ENCODE data around the gene HLX.

HLX gene

GRCh38 chr1:220875260-220875659 lies 4.0 kb upstream of the HLX start:
- no peaks in the 10 kb centered on the region for H3K36me3 ChIP-seq (replicated peaks)
- peaks cover 3% of the 10 kb centered on the region for H3K27me3 ChIP-seq (replicated peaks)
- H3K27ac ChIP-seq = no peak overlapping the region
- in situ Hi-C loops (cut with HindIII; ENCODE audit: low pct_ligation_motif_present, low sequenced_read_pairs) = loop anchor here (25.0 kb wide), 1 partner anchor 562 kb away; no protein-coding TSS in a partner anchor
- no peak overlapping the region for H3K4me3 ChIP-seq (ENCODE audit: low read depth, low read length)
- no peak for TF ChIP-seq CTCF (IDR thresholded peaks at IDR 0.05; ENCODE audit: low read depth, low read length, missing control alignments)
- DNase-seq = no peak

- no peak for TF ChIP-seq CTCF (IDR thresholded peaks at IDR 0.05; ENCODE audit: low read depth, low read length, missing control alignments)
These were observed 2.5 kb upstream of the HLX start for GRCh38 chr1:220876511-220877376.

GRCh38 chr1:220877377-220878095 lies 1.7 kb upstream of the HLX start:
- Histone ChIP-seq H3K4me3 (ENCODE audit: low read depth, low read length) (peak overlapping the region; percentile 1), H3K27ac (no peak overlapping the region), H3K27me3 (replicated peaks) (peaks cover 3% of the 10 kb centered on the region), H3K36me3 (replicated peaks) (no peaks in the 10 kb centered on the region)
- no peak for DNase-seq
- no peak for TF ChIP-seq CTCF (IDR thresholded peaks at IDR 0.05; ENCODE audit: low read depth, low read length, missing control alignments)
- in situ Hi-C loops (cut with HindIII; ENCODE audit: low pct_ligation_motif_present, low sequenced_read_pairs) = loop anchor here (25.0 kb wide), 1 partner anchor 560 kb away; no protein-coding TSS in a partner anchor

More at GRCh38 chr1:220876511-220877376, 2.5 kb upstream of the HLX start:
- no peak for DNase-seq
- Histone ChIP-seq H3K36me3 (replicated peaks) (no peaks in the 10 kb centered on the region), H3K27me3 (replicated peaks) (peaks cover 3% of the 10 kb centered on the region), H3K27ac (no peak overlapping the region), H3K4me3 (ENCODE audit: low read depth, low read length) (peak overlapping the region; percentile 3)
- in situ Hi-C loops (cut with HindIII; ENCODE audit: low pct_ligation_motif_present, low sequenced_read_pairs) = loop anchor here (25.0 kb wide), 1 partner anchor 561 kb away; no protein-coding TSS in a partner anchor

GRCh38 chr1:220878191-220879075 lies 810 bp upstream of the HLX start:
- no peak for DNase-seq
- Histone ChIP-seq H3K27me3 (replicated peaks) (peaks cover 3% of the 10 kb centered on the region), H3K4me3 (ENCODE audit: low read depth, low read length) (peak overlapping the region; percentile 65), H3K27ac (no peak overlapping the region), H3K36me3 (replicated peaks) (no peaks in the 10 kb centered on the region)
- in situ Hi-C loops (cut with HindIII; ENCODE audit: low pct_ligation_motif_present, low sequenced_read_pairs) = loop anchor here (25.0 kb wide), 1 partner anchor 559 kb away; no protein-coding TSS in a partner anchor
- no peak for TF ChIP-seq CTCF (IDR thresholded peaks at IDR 0.05; ENCODE audit: low read depth, low read length, missing control alignments)

Measured in brain microvascular endothelial cell (primary cell).